Measurements from ENCODE around the gene PRELID1.
A peak's percentile ranks its signal among the peaks of the same experiment; 100 is the strongest.

The PRELID1 gene

DNA sequence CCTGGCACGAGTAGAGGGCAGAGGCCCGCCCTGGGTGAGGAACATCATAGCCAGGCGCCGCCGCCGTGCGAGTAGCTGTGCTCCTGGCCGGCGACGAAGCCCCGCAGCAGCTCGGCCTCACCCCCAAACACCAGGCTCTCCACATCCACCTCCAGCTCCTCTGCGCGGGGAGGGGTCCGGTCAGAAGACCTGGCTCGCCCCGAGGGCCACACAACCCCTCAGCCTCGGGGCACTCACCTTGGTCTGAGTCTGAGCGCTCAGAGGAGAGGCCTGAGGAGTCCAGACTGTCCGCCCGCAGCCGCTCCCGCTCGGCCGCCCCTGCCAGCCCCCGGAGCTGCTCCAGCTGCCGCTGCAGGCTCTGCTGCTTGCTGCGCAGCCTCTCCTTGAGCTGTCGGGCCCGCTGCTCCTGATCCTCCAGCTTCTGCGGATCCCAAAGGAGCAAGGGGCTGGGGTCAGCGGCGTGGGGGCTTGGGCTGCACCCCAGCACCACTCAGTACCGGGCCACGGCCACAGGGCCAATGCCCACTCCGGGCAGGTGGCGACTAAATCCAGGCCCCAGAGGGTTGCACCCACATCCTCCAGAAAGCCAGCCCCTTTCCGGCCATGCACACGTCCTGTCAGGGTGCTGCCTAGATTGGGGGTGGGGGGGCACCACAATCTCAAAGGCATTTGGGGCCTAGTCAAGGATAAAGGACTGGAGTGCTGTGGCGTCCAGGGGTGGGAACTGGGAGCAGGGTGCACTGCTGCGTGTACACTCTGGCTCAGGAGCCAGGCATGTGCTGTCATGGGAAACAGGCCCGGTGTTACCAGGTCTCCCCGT lies 4.2 kb downstream of the PRELID1 start:
- no peak for TF ChIP-seq CTCF (IDR thresholded peaks at IDR 0.05; ENCODE audit: poor library complexity, severe bottlenecking)
- no peak overlapping the region for H3K4me3 ChIP-seq (ENCODE audit: severe bottlenecking)
- no peak overlapping the region for H3K27ac ChIP-seq (ENCODE audit: poor library complexity, severe bottlenecking)
- no peaks in the 10 kb centered on the region for H3K27me3 ChIP-seq (ENCODE audit: insufficient read depth, poor library complexity, severe bottlenecking)
- peaks cover 43% of the 10 kb centered on the region for H3K36me3 ChIP-seq (ENCODE audit: low read depth)
- DNase-seq (ENCODE audit: low spot score): no peak
- ATAC-seq (ENCODE audit: low read depth): no peak
- peaks cover under 1% of the 10 kb centered on the region for H3K4me1 ChIP-seq (ENCODE audit: insufficient read depth, poor library complexity, severe bottlenecking)
- no peaks in the 10 kb centered on the region for H3K9me3 ChIP-seq (ENCODE audit: severe bottlenecking)

GRCh38 chr5:177308740-177309139 lies 5.1 kb downstream of the PRELID1 start:
- ATAC-seq (ENCODE audit: low read depth): no peak
- H3K27ac ChIP-seq (ENCODE audit: poor library complexity, severe bottlenecking): no peak overlapping the region
- DNase-seq (ENCODE audit: low spot score): no peak
- no peak for TF ChIP-seq CTCF (IDR thresholded peaks at IDR 0.05; ENCODE audit: poor library complexity, severe bottlenecking)
- H3K4me1 ChIP-seq (ENCODE audit: insufficient read depth, poor library complexity, severe bottlenecking): no peaks in the 10 kb centered on the region
- H3K4me3 ChIP-seq (ENCODE audit: severe bottlenecking): no peak overlapping the region
- no peaks in the 10 kb centered on the region for H3K27me3 ChIP-seq (ENCODE audit: insufficient read depth, poor library complexity, severe bottlenecking)
- peaks cover 43% of the 10 kb centered on the region for H3K36me3 ChIP-seq (ENCODE audit: low read depth)
- H3K9me3 ChIP-seq (ENCODE audit: severe bottlenecking): no peaks in the 10 kb centered on the region

DNA sequence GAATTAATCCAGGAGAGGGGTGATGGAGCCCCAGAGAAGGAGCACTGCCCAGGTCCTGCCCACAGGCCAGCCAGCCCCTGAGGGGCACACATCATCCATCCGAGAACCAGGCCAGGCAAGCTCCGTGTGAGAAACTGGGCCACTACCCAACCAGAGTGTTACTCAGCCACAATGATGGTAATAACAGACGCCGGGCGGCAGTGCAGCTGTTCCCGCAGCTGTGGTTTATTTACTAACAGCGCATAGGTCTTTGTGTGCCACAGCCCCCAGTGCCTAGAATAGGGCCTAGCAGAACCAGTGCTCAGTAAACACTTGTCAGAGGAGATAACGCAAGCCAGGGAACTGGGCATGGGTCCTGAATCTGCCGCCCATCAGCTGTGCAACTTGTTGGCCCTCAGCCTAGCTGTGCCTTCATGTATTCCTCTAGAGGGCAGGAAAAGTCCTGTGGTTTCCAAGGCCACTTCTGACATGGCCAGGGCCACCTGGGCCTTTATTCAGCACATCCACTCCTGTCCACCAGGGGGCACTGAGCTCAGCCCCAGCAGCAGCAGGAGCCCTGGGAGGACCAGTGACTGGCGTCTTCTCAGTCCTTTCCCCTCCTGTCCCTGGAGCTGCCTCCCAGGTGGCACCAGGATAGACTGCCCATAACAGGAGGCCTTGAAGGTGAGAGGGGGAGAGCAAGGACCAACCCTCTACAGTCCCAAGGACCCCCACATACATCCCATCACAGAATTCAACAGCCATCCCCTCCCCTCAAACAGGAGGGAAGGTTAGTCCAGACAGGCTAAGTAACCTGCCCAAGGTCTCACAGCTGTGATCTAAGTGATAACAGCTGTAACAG lies 6.0 kb downstream of the PRELID1 start:
- peak; percentile 18; the same call in 1 of the 3 replicates for ATAC-seq (ENCODE audit: low read depth)
- H3K4me1 ChIP-seq (ENCODE audit: insufficient read depth, poor library complexity, severe bottlenecking): no peaks in the 10 kb centered on the region
- no peak overlapping the region for H3K27ac ChIP-seq (ENCODE audit: poor library complexity, severe bottlenecking)
- no peaks in the 10 kb centered on the region for H3K27me3 ChIP-seq (ENCODE audit: insufficient read depth, poor library complexity, severe bottlenecking)
- DNase-seq (ENCODE audit: low spot score): no peak
- H3K36me3 ChIP-seq (ENCODE audit: low read depth): peaks cover 43% of the 10 kb centered on the region
- peak; percentile 97 for TF ChIP-seq CTCF (IDR thresholded peaks at IDR 0.05; ENCODE audit: poor library complexity, severe bottlenecking)
- no peak overlapping the region for H3K4me3 ChIP-seq (ENCODE audit: severe bottlenecking)
- no peaks in the 10 kb centered on the region for H3K9me3 ChIP-seq (ENCODE audit: severe bottlenecking)

DNA sequence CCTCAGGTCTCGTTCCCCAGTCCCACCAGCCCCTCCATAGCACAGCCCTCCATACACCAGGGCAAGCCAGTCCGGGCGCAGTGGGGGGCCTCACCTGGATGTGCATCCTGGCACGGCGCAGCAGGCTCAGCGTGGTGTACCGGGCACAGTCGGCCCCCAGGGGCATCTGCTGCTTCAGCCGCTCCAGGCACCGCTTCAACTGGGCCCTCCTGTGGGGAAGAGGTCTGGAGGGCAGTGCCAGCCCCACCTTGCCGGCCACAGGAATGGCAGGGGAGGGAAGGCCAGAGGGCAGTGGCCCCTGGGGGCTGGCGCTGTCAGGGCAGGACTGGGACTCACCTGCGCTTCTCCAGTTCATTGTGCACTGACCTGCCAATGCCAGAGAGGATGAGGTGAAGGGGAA lies 6.7 kb downstream of the PRELID1 start:
- peak overlapping the region; percentile 50 for H3K4me3 ChIP-seq (ENCODE audit: severe bottlenecking)
- DNase-seq (ENCODE audit: low spot score) (no peak), ATAC-seq (ENCODE audit: low read depth) (no peak)
- no peaks in the 10 kb centered on the region for H3K27me3 ChIP-seq (ENCODE audit: insufficient read depth, poor library complexity, severe bottlenecking)
- H3K4me1 ChIP-seq (ENCODE audit: insufficient read depth, poor library complexity, severe bottlenecking): no peaks in the 10 kb centered on the region
- H3K9me3 ChIP-seq (ENCODE audit: severe bottlenecking): no peaks in the 10 kb centered on the region
- peak overlapping the region; percentile 59 for H3K27ac ChIP-seq (ENCODE audit: poor library complexity, severe bottlenecking)
- TF ChIP-seq CTCF (IDR thresholded peaks at IDR 0.05; ENCODE audit: poor library complexity, severe bottlenecking): no peak
- peaks cover 36% of the 10 kb centered on the region for H3K36me3 ChIP-seq (ENCODE audit: low read depth)
